Effector memory CD4-positive, alpha-beta T cell (primary cell): ENCODE data around the gene PLCB4.

Source experiments
- DNase-seq, 3 donors: peaks; one replicate each; pipeline ENCODE4 v3.0.0-alpha.2; 2020
- H3K27ac ChIP-seq: 2 replicates; pipeline ENCODE4 v1.7.0; 2013; ENCODE audit warnings: mild to moderate bottlenecking, low read length, moderate library complexity; ENCODE audit not compliant: insufficient read depth, poor library complexity, severe bottlenecking
- H3K27me3 ChIP-seq: replicated peaks from 2 replicates; pipeline ENCODE4 v1.7.0; 2013; ENCODE audit warnings: mild to moderate bottlenecking, low read length; ENCODE audit not compliant: insufficient read depth, control insufficient read depth, poor library complexity, severe bottlenecking
- H3K36me3 ChIP-seq: 2 replicates; pipeline ENCODE4 v1.7.0; 2013; ENCODE audit warnings: mild to moderate bottlenecking, low read length, moderate library complexity; ENCODE audit not compliant: control insufficient read depth, insufficient read depth
- H3K4me1 ChIP-seq: 2 replicates; pipeline ENCODE4 v1.7.0; 2013; ENCODE audit warnings: low read length, mild to moderate bottlenecking; ENCODE audit not compliant: control insufficient read depth, insufficient read depth, poor library complexity, severe bottlenecking
- H3K4me3 ChIP-seq: 2 replicates; pipeline ENCODE4 v1.7.0; 2013; ENCODE audit warnings: low read length, low read depth, mild to moderate bottlenecking; ENCODE audit not compliant: insufficient read depth, poor library complexity, severe bottlenecking
- H3K9me3 ChIP-seq: 2 replicates; pipeline ENCODE4 v1.7.0; 2013; ENCODE audit warnings: mild to moderate bottlenecking, low read length, moderate library complexity; ENCODE audit not compliant: control insufficient read depth
- total RNA-seq, 3 donors: gene quantifications; one replicate each; lab custom pipeline; 2026; lab: John Stamatoyannopoulos, UW

PLCB4 gene
- 0 reads per million in 3 donors for total RNA-seq

GRCh38 chr20:9068841-9069663, at the start of gene PLCB4:
TSS of gene PLCB4 (plus strand) at chr20:9069087. CDS start at chr20:9307815, 238,728 bp downstream.
- Histone ChIP-seq H3K27me3 (peaks cover 4% of the 10 kb centered on the region), H3K9me3 (no peaks in the 10 kb centered on the region), H3K4me3 (no peak within 1 kb of the TSS), H3K36me3 (no peaks in the 10 kb centered on the region), H3K27ac (no peak within 1 kb of the TSS), H3K4me1 (no peaks in the 10 kb centered on the region)
- DNase-seq = no peak

GRCh38 chr20:9019833-9020232, 49.1 kb upstream of the PLCB4 start:
- no peak overlapping the region for H3K27ac ChIP-seq
- H3K4me1 ChIP-seq = no peaks in the 10 kb centered on the region
- no peaks in the 10 kb centered on the region for H3K36me3 ChIP-seq
- DNase-seq = no peak
- H3K9me3 ChIP-seq = no peaks in the 10 kb centered on the region
- H3K4me3 ChIP-seq = no peak overlapping the region
- no peaks in the 10 kb centered on the region for H3K27me3 ChIP-seq

DNA sequence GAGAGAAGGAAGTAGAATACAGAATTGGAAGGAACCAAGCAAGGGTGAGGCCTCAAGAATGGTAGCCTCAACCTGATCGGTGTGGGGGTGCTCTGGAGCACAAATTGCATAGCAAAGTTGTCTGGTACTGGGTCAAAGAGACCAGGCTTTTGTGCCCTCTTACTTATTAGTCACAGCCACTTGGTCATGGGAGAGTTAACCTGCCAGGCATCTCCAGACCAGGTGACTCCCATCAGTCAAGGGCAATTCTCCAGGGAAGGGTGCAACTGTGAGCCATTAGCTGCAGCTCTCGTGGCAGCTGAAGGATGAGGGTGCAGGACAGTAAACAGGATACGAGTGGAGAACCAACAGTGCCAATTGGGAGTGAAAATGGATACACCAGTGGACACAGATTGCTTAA, 47.7 kb upstream of the PLCB4 start:
- Histone ChIP-seq H3K27me3 (no peaks in the 10 kb centered on the region), H3K4me3 (no peak overlapping the region), H3K36me3 (no peaks in the 10 kb centered on the region), H3K4me1 (no peaks in the 10 kb centered on the region), H3K27ac (no peak overlapping the region), H3K9me3 (no peaks in the 10 kb centered on the region)
- no peak for DNase-seq

GRCh38 chr20:9021699-9022098, 47.2 kb upstream of the PLCB4 start:
- Histone ChIP-seq H3K27me3 (no peaks in the 10 kb centered on the region), H3K36me3 (no peaks in the 10 kb centered on the region), H3K9me3 (no peaks in the 10 kb centered on the region), H3K4me3 (no peak overlapping the region), H3K4me1 (no peaks in the 10 kb centered on the region), H3K27ac (no peak overlapping the region)
- no peak for DNase-seq

- no peak overlapping the region for H3K27ac ChIP-seq
- no peaks in the 10 kb centered on the region for H3K4me1 ChIP-seq
- no peaks in the 10 kb centered on the region for H3K36me3 ChIP-seq
Measured at GRCh38 chr20:9022376-9022775, 46.5 kb upstream of the PLCB4 start.

DNA sequence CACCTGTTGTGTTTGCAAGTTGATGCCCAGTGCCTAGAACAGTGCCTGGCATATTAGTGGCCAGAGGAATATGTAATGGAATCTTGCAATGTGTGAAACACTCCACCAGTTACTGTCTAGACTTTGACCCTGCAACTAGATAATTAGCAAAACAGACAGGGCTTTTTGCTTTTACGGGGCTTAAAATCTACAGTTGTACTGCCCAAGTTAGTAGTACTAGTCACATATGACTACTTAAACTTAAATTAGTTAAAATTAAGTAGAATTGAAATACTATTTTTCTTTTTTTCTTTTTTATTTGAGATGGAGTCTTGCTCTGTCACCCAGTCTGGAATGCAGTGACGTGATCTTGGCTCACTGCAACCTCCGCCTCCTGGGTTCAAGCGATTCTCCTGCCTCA, 44.3 kb upstream of the PLCB4 start:
- Histone ChIP-seq H3K4me3 (no peak overlapping the region), H3K27me3 (no peaks in the 10 kb centered on the region), H3K9me3 (no peaks in the 10 kb centered on the region), H3K27ac (no peak overlapping the region), H3K4me1 (no peaks in the 10 kb centered on the region), H3K36me3 (no peaks in the 10 kb centered on the region)
- DNase-seq = no peak

More at GRCh38 chr20:9022376-9022775, 46.5 kb upstream of the PLCB4 start:
- no peak overlapping the region for H3K4me3 ChIP-seq
- no peaks in the 10 kb centered on the region for H3K9me3 ChIP-seq
- no peaks in the 10 kb centered on the region for H3K27me3 ChIP-seq
- no peak for DNase-seq

GRCh38 chr20:9025011-9025410, 43.9 kb upstream of the PLCB4 start:
- H3K4me3 ChIP-seq = no peak overlapping the region
- no peaks in the 10 kb centered on the region for H3K9me3 ChIP-seq
- no peak for DNase-seq
- H3K36me3 ChIP-seq = no peaks in the 10 kb centered on the region
- no peak overlapping the region for H3K27ac ChIP-seq
- H3K4me1 ChIP-seq = no peaks in the 10 kb centered on the region
- H3K27me3 ChIP-seq = no peaks in the 10 kb centered on the region

DNA sequence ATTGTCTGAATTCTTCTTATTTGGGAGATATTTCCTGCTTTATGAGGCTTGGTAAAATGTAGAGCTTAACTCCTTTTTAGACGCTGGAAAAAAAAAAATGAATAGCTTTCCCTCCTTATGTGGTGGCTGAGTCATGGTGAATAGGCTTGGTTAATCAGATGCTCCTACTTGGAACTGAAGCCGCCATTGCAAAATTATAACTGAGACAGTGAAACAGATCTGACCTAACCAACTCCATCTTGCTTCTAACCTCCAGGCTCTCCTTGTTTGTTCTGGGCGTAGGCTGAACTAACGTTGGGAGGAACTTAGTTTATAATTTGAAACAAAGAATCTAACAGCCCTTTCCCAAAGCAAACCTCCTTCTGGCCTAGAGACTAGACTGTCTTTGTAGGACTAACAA, 43.2 kb upstream of the PLCB4 start:
- Histone ChIP-seq H3K4me3 (no peak overlapping the region), H3K27me3 (no peaks in the 10 kb centered on the region), H3K36me3 (no peaks in the 10 kb centered on the region), H3K4me1 (no peaks in the 10 kb centered on the region), H3K9me3 (no peaks in the 10 kb centered on the region), H3K27ac (no peak overlapping the region)
- no peak for DNase-seq

DNA sequence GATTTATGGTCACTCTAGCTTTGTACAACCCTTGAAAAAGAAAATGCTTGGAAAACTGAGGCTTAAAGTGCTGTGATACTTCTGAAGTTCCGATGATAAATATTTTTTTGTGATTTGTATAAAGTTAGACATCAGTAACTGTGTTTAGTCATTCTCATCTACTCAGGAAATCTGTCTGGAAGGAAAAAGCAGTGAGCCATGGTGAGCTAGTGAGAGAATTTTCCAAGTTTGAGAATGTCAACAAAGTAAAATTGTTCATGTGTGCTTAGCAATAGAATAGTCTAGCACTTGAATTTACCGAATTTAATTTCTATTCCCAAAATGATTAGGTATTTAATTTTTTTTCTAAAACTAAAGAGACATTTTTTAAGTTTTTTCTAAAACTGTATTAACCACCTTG, 41.3 kb upstream of the PLCB4 start:
- Histone ChIP-seq H3K4me3 (no peak overlapping the region), H3K36me3 (no peaks in the 10 kb centered on the region), H3K9me3 (no peaks in the 10 kb centered on the region), H3K4me1 (no peaks in the 10 kb centered on the region), H3K27me3 (no peaks in the 10 kb centered on the region), H3K27ac (no peak overlapping the region)
- no peak for DNase-seq

- H3K9me3 ChIP-seq = no peaks in the 10 kb centered on the region
- no peaks in the 10 kb centered on the region for H3K27me3 ChIP-seq
- no peak overlapping the region for H3K27ac ChIP-seq
- H3K36me3 ChIP-seq = no peaks in the 10 kb centered on the region
- no peak overlapping the region for H3K4me3 ChIP-seq
- H3K4me1 ChIP-seq = no peaks in the 10 kb centered on the region
- no peak for DNase-seq
Measured at GRCh38 chr20:9028419-9028818, 40.5 kb upstream of the PLCB4 start.
